GM10266 (cell line): Measurements from ENCODE around the gene TRAK1.

ENCODE experiments used
- DNase-seq: peaks from one replicate; pipeline ENCODE4 v3.0.0; 2012; ENCODE audit errors: extremely low spot score
- TF ChIP-seq, protein P1 (sequence below): IDR thresholded peaks from 2 replicates; pipeline ENCODE4 v1.5.1; 2012; ENCODE audit warnings: mild to moderate bottlenecking, low read depth; ENCODE audit not compliant: control insufficient read depth, insufficient read depth; ENCODE audit errors: missing control alignments

TRAK1 gene

GRCh38 chr3:42169579-42170120, 78.5 kb downstream of the TRAK1 start:
- no peak for DNase-seq
- TF ChIP-seq, protein P1, sequence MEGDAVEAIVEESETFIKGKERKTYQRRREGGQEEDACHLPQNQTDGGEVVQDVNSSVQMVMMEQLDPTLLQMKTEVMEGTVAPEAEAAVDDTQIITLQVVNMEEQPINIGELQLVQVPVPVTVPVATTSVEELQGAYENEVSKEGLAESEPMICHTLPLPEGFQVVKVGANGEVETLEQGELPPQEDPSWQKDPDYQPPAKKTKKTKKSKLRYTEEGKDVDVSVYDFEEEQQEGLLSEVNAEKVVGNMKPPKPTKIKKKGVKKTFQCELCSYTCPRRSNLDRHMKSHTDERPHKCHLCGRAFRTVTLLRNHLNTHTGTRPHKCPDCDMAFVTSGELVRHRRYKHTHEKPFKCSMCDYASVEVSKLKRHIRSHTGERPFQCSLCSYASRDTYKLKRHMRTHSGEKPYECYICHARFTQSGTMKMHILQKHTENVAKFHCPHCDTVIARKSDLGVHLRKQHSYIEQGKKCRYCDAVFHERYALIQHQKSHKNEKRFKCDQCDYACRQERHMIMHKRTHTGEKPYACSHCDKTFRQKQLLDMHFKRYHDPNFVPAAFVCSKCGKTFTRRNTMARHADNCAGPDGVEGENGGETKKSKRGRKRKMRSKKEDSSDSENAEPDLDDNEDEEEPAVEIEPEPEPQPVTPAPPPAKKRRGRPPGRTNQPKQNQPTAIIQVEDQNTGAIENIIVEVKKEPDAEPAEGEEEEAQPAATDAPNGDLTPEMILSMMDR: no peak

DNA sequence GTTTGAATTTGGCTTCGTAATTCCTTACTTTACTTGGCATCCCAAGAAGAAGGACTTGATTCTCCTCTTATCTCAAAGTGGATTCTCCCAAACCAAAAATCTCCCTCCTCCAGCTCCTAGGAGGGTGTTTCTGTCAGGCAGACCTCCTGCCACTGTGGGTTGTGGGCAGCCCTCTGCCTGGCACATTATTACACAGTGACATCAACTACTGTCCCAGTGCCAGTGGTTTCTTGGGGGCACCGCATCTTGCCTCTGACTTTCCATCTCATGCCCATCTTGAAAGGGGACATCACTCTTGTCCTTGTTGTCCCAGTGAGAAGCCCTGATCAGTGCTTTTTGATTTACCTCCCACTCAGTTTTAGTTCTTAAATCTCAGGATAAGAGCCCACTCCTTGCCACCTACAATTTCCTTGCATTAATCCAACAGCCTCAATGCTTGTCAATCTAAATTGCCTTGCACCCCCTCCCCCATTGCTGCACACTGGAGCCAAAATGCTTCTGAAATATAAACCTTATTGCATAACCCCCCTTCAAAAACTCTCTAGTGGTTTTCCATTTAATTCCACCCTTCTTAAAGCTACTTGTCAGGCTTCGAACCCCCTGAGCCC, 81.0 kb downstream of the TRAK1 start:
- DNase-seq: no peak
- TF ChIP-seq, protein P1: no peak

- TF ChIP-seq, protein P1: no peak
Observed at GRCh38 chr3:42173307-42173706, 82.2 kb downstream of the TRAK1 start.

GRCh38 chr3:42174679-42175385, 83.7 kb downstream of the TRAK1 start:
- TF ChIP-seq, protein P1: no peak
- DNase-seq: no peak

More at GRCh38 chr3:42173307-42173706, 82.2 kb downstream of the TRAK1 start:
- DNase-seq: no peak

DNA sequence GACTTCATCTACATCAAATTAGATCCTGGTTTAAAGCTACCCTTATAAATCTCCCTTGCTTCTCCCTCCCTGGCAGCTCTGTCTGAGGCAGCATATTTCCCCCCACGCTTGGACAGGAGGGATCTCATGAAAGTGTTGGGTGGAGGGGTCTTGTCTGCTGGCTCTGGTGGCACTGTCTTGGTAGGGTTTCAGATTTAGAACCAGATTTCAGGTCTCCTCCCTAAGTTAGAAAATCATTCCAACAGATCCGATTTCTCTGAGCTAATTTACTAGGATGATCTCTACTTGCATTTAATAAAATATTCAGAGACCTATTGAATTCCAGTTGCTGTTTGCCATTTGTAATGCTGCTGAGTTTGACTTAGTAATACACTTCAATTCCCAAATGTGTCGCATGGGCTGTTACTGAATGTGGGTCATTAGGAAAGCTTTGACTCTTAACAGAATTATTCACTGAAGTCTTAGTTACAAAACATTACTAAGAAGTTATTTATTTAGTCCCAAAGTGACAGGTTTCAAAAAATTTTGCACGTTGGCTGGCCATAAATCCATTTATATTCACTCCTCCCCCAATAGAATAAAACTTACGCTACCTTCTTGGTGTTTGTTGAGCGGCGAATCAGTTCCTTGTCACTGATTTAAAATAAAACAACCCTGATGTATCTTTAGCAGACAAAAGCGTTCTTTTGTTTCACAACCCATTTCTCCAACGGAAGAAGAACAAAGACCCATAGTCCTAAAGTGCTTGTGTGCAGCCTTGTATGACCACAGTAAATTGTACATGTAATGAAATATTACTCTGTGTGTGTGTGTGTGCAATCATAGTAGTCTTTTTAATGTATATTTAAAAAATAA, 84.5 kb downstream of the TRAK1 start:
- TF ChIP-seq, protein P1: no peak
- DNase-seq: no peak

- TF ChIP-seq, protein P1: no peak
- DNase-seq: no peak
Observed at GRCh38 chr3:42176242-42177034, 85.3 kb downstream of the TRAK1 start.
